PFSK-1 (cell line): ENCODE results near the gene KAT8.

ENCODE experiments used
- FOXP2 ChIP-seq: optimal IDR thresholded peaks from 2 replicates; pipeline ENCODE3; 2011; ENCODE audit warnings: borderline replicate concordance, control low read depth, inconsistent platforms; ENCODE audit not compliant: insufficient read depth; ENCODE audit errors: extremely low read length, extremely low read depth
- POLR2AphosphoS5 ChIP-seq: IDR thresholded peaks from 2 replicates; pipeline ENCODE4 v1.6.1; 2012; ENCODE audit warnings: low read depth, mild to moderate bottlenecking, control low read depth, low read length, moderate library complexity
- SIN3A ChIP-seq: IDR thresholded peaks from 2 replicates; pipeline ENCODE4 v1.6.1; 2012; ENCODE audit warnings: mild to moderate bottlenecking, low read length, moderate library complexity, borderline replicate concordance; ENCODE audit not compliant: insufficient read depth
- TAF1 ChIP-seq: IDR thresholded peaks from 2 replicates; pipeline ENCODE4 v1.6.1; 2012; ENCODE audit warnings: low read length, control low read depth, borderline replicate concordance; ENCODE audit not compliant: insufficient read depth
- TF ChIP-seq, protein P1 (sequence below), 2 experiments: IDR thresholded peaks; 2 replicates each; pipeline versions ENCODE4 v1.6.1 to v1.8.0; 2011 to 2012; ENCODE audit warnings: low read depth in 2 of 2, low read length in 2 of 2, control low read depth in 1 of 2, inconsistent platforms in 1 of 2, mild to moderate bottlenecking in 1 of 2, moderate library complexity in 1 of 2; ENCODE audit not compliant: insufficient read depth in 1 of 2

Gene KAT8

GRCh38 chr16:31177136-31177535 is 59.7 kb downstream of the KAT8 start:
- no peak for TF ChIP-seq SIN3A
- no peak for TF ChIP-seq FOXP2
- TF ChIP-seq POLR2AphosphoS5 = no peak
- no peak for TF ChIP-seq TAF1

GRCh38 chr16:31179219-31179746 is 61.8 kb downstream of the KAT8 start:
- TF ChIP-seq FOXP2 (no peak), POLR2AphosphoS5 (no peak), TAF1 (no peak), SIN3A (no peak)
- TF ChIP-seq, protein P1, sequence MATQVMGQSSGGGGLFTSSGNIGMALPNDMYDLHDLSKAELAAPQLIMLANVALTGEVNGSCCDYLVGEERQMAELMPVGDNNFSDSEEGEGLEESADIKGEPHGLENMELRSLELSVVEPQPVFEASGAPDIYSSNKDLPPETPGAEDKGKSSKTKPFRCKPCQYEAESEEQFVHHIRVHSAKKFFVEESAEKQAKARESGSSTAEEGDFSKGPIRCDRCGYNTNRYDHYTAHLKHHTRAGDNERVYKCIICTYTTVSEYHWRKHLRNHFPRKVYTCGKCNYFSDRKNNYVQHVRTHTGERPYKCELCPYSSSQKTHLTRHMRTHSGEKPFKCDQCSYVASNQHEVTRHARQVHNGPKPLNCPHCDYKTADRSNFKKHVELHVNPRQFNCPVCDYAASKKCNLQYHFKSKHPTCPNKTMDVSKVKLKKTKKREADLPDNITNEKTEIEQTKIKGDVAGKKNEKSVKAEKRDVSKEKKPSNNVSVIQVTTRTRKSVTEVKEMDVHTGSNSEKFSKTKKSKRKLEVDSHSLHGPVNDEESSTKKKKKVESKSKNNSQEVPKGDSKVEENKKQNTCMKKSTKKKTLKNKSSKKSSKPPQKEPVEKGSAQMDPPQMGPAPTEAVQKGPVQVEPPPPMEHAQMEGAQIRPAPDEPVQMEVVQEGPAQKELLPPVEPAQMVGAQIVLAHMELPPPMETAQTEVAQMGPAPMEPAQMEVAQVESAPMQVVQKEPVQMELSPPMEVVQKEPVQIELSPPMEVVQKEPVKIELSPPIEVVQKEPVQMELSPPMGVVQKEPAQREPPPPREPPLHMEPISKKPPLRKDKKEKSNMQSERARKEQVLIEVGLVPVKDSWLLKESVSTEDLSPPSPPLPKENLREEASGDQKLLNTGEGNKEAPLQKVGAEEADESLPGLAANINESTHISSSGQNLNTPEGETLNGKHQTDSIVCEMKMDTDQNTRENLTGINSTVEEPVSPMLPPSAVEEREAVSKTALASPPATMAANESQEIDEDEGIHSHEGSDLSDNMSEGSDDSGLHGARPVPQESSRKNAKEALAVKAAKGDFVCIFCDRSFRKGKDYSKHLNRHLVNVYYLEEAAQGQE (IDR thresholded peaks at IDR 0.05; ENCODE audit: insufficient read depth in 1 of 2, low read depth in 2 of 2, low read length in 2 of 2) = no peak

- peak; percentile 41 for TF ChIP-seq FOXP2
- TF ChIP-seq TAF1 = peak; percentile 99
- peak; percentile 100 for TF ChIP-seq POLR2AphosphoS5
- no peak; the same call in 1 of the 2 replicates for TF ChIP-seq SIN3A
- TF ChIP-seq, protein P1 (IDR thresholded peaks at IDR 0.05; ENCODE audit: insufficient read depth in 1 of 2, low read depth in 2 of 2, low read length in 2 of 2) = peak; percentile 68 to 72; a peak in 3 of 4 replicates
Measured at GRCh38 chr16:31179747-31180459, 62.4 kb downstream of the KAT8 start, which contains the start of gene FUS. TSS of gene FUS (plus strand) at chr16:31180139. CDS start at chr16:31180215, 76 bp downstream.
